GM21423 (cell line): ENCODE measurements around the gene ALDH4A1.

Source experiments
- ATAC-seq: cut with Tn5 transposase; IDR thresholded peaks from one replicate; pipeline ENCODE4 v1.9.1; 2021; ENCODE audit warnings: mild to moderate bottlenecking, moderate library complexity; ENCODE audit not compliant: unreplicated experiment

ALDH4A1 gene

GRCh38 chr1:18902523-18903290, at the start of gene ALDH4A1:
TSS of gene ALDH4A1 (minus strand) at chr1:18902555. CDS start at chr1:18902523, 32 bp downstream.
- peak; percentile 95 for ATAC-seq

GRCh38 chr1:18951818-18952391, 49.5 kb upstream of the ALDH4A1 start:
- peak; percentile 34 for ATAC-seq

- no peak for ATAC-seq
Measured at GRCh38 chr1:18951416-18951815, 49.1 kb upstream of the ALDH4A1 start.

- no peak for ATAC-seq
Measured at GRCh38 chr1:18950401-18951026, 48.2 kb upstream of the ALDH4A1 start.

- no peak for ATAC-seq
Measured at GRCh38 chr1:18949686-18950400, 47.5 kb upstream of the ALDH4A1 start.

- ATAC-seq, result no peak
Measured at GRCh38 chr1:18948913-18949685, 46.7 kb upstream of the ALDH4A1 start.

GRCh38 chr1:18948048-18948912, 45.9 kb upstream of the ALDH4A1 start:
- no peak for ATAC-seq

- no peak for ATAC-seq
Measured at GRCh38 chr1:18947570-18947969, 45.2 kb upstream of the ALDH4A1 start.

- no peak for ATAC-seq
Measured at GRCh38 chr1:18946550-18947381, 44.4 kb upstream of the ALDH4A1 start.

- no peak for ATAC-seq
Measured at GRCh38 chr1:18945401-18945849, 43.1 kb upstream of the ALDH4A1 start.

GRCh38 chr1:18944810-18945209, 42.5 kb upstream of the ALDH4A1 start:
- ATAC-seq, result no peak

- no peak for ATAC-seq
Measured at GRCh38 chr1:18943914-18944572, 41.7 kb upstream of the ALDH4A1 start.

- no peak for ATAC-seq
Measured at GRCh38 chr1:18943162-18943561, 40.8 kb upstream of the ALDH4A1 start.

- ATAC-seq, result no peak
Measured at GRCh38 chr1:18942340-18942739, 40.0 kb upstream of the ALDH4A1 start.

GRCh38 chr1:18941221-18942141, 39.1 kb upstream of the ALDH4A1 start:
- ATAC-seq, result no peak

- ATAC-seq, result no peak
Measured at GRCh38 chr1:18940303-18941020, 38.1 kb upstream of the ALDH4A1 start.
